Body of pancreas (tissue), 4 donors: ENCODE measurements around the gene FRMPD2. TPM values are rescaled to one million over a fixed set of nuclear protein-coding genes. Genes with fewer than 3 reads are reported as not detected.
A peak's percentile ranks its signal among the peaks of the same experiment; 100 is the strongest.

ENCODE experiments used
- ATAC-seq: fragments of 150-250 bp; one replicate; pipeline ENCODE4 v1.9.1; 2016
- DNase-seq, 4 donors: peaks; one replicate each; pipeline ENCODE4 v3.0.0-alpha.2; 2019
- H3K27ac ChIP-seq, 4 donors: fragments of 200-600 bp; sonication (generic); 1 replicate in 3 of 4; 2 replicates in 1 of 4; pipeline versions ENCODE4 v1.5.1 to v1.6.1; 2016 to 2019; ENCODE audit warnings: mild to moderate bottlenecking in 1 of 4, mixed read lengths in 1 of 4, moderate library complexity in 1 of 4
- H3K27me3 ChIP-seq, 2 donors: fragments of 200-600 bp; sonication (generic); one replicate each; pipeline ENCODE4 v1.6.0; 2016; ENCODE audit warnings: mild to moderate bottlenecking in 1 of 2
- H3K36me3 ChIP-seq, 2 donors: fragments of 200-600 bp; sonication (generic); replicated peaks in 1 of 2; 2 replicates each; pipeline ENCODE4 v1.5.1; 2016; ENCODE audit warnings: low read depth in 2 of 2; ENCODE audit not compliant: insufficient read depth in 1 of 2
- H3K4me1 ChIP-seq: fragments of 200-600 bp; sonication (generic); one replicate; pipeline ENCODE4 v1.6.0; 2016
- H3K4me3 ChIP-seq, 2 donors: fragments of 200-600 bp; sonication (generic); 1 replicate in 1 of 2; 2 replicates in 1 of 2; pipeline ENCODE4 v1.5.1; 2016 to 2019
- H3K9me3 ChIP-seq, 3 donors: fragments of 200-600 bp; sonication (generic); 1 replicate in 2 of 3; 2 replicates in 1 of 3; pipeline ENCODE4 v1.5.1; 2016
- POLR2A ChIP-seq, 3 donors: fragments of 450-650 bp; IDR thresholded peaks; one replicate each; pipeline ENCODE4 v1.6.1; 2016; ENCODE audit warnings: antibody characterized with exemption in 3 of 3, mild to moderate bottlenecking in 2 of 3
- WGBS, 2 donors: methylation state at CpG; one replicate each; pipeline ENCODE4 v1.1.5; 2017; 5-methylcytosine and 5-hydroxymethylcytosine counted together
- intact Hi-C: fragments of 100-400 bp; cut with DNase I; formaldehyde crosslinking; loops from one replicate; pipeline ENCODE4 v1.15.1; 2023
- total RNA-seq, 2 donors: library from RNA; depleted of rRNA; stranded (reverse); fragments of >200 nt; gene quantifications; one replicate each; pipeline ENCODE4 v1.1.0, GENCODE V29; 2016
- TF ChIP-seq, protein P1 (sequence below), 7 experiments: fragments of 450-650 bp in 4 of 7; fragments of 200-600 bp in 3 of 7; sonication (generic) in 3 of 7; IDR thresholded peaks; one replicate each; pipeline ENCODE4 v1.5.1; 2016 to 2019; ENCODE audit warnings: antibody characterized with exemption in 7 of 7

The FRMPD2 gene
- total RNA-seq, 2 donors from 2014 or later, result not detected

- peaks cover 14% of the 10 kb centered on the region for H3K4me1 ChIP-seq
- intact Hi-C loops, result no loop called here
- 48 to 53% methylated on average over 2 of the region's 2 CpGs for WGBS, 2 donors
- no peaks in the 10 kb centered on the region for H3K36me3 ChIP-seq
- H3K4me3 ChIP-seq, result no peak overlapping the region
- H3K27ac ChIP-seq, result no peak overlapping the region
- DNase-seq (no peak), ATAC-seq (no peak)
- H3K27me3 ChIP-seq, result no peaks in the 10 kb centered on the region
- no peaks in the 10 kb centered on the region for H3K9me3 ChIP-seq
- TF ChIP-seq POLR2A (IDR thresholded peaks at IDR 0.05), result no peak
- TF ChIP-seq, protein P1, sequence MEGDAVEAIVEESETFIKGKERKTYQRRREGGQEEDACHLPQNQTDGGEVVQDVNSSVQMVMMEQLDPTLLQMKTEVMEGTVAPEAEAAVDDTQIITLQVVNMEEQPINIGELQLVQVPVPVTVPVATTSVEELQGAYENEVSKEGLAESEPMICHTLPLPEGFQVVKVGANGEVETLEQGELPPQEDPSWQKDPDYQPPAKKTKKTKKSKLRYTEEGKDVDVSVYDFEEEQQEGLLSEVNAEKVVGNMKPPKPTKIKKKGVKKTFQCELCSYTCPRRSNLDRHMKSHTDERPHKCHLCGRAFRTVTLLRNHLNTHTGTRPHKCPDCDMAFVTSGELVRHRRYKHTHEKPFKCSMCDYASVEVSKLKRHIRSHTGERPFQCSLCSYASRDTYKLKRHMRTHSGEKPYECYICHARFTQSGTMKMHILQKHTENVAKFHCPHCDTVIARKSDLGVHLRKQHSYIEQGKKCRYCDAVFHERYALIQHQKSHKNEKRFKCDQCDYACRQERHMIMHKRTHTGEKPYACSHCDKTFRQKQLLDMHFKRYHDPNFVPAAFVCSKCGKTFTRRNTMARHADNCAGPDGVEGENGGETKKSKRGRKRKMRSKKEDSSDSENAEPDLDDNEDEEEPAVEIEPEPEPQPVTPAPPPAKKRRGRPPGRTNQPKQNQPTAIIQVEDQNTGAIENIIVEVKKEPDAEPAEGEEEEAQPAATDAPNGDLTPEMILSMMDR (IDR thresholded peaks at IDR 0.05), result peak in 2 of 7 experiments; percentile 28 to 31
These were observed 35.3 kb upstream of the FRMPD2 start for GRCh38 chr10:48309711-48310226.

- Histone ChIP-seq H3K4me3 (peak overlapping the region in 1 of 2 donors; percentile 70), H3K27me3 (no peaks in the 10 kb centered on the region), H3K9me3 (no peaks in the 10 kb centered on the region), H3K27ac (peak overlapping the region in 2 of 4 donors; percentile 94 to 98), H3K36me3 (no peaks in the 10 kb centered on the region), H3K4me1 (peaks cover 14% of the 10 kb centered on the region)
- 5 to 7% methylated on average over 3 of the region's 3 CpGs for WGBS, 2 donors
- ATAC-seq, result no peak
- intact Hi-C loops, result no loop called here
- TF ChIP-seq, protein P1 (IDR thresholded peaks at IDR 0.05), result no peak
- no peak for TF ChIP-seq POLR2A (IDR thresholded peaks at IDR 0.05)
- DNase-seq, result no peak
These were observed 33.2 kb upstream of the FRMPD2 start for GRCh38 chr10:48307711-48308018.

- intact Hi-C loops, result no loop called here
- H3K27ac ChIP-seq, result peak overlapping the region; percentile 90 to 98 (median 94)
- ATAC-seq (peak; percentile 62), DNase-seq (peak; percentile 57 to 68 (median 61))
- no peaks in the 10 kb centered on the region for H3K27me3 ChIP-seq
- H3K4me3 ChIP-seq, result peak overlapping the region; percentile 60 to 70
- TF ChIP-seq, protein P1 (IDR thresholded peaks at IDR 0.05), result no peak
- TF ChIP-seq POLR2A (IDR thresholded peaks at IDR 0.05), result no peak
- WGBS, 2 donors, result 0% methylated on average over 18 to 48 of the region's 70 CpGs
- peaks cover 14% of the 10 kb centered on the region for H3K4me1 ChIP-seq
- no peaks in the 10 kb centered on the region for H3K9me3 ChIP-seq
- H3K36me3 ChIP-seq, result no peaks in the 10 kb centered on the region
These were observed 32.6 kb upstream of the FRMPD2 start for GRCh38 chr10:48306870-48307710.

- DNase-seq (peak; percentile 96 to 97 (median 96)), ATAC-seq (peak; percentile 95)
- TF ChIP-seq, protein P1 (IDR thresholded peaks at IDR 0.05), result no peak
- peak; percentile 82 to 95 (median 89) for TF ChIP-seq POLR2A (IDR thresholded peaks at IDR 0.05)
- Histone ChIP-seq H3K27ac (peak within 1 kb of the TSS; percentile 90 to 98 (median 94)), H3K4me1 (peaks cover 14% of the 10 kb centered on the region), H3K4me3 (peak within 1 kb of the TSS; percentile 60 to 70), H3K27me3 (no peaks in the 10 kb centered on the region), H3K36me3 (no peaks in the 10 kb centered on the region), H3K9me3 (no peaks in the 10 kb centered on the region)
- intact Hi-C loops, result no loop called here
- WGBS, 2 donors, result 1 to 2% methylated on average over 13 to 41 of the region's 86 CpGs
These were observed 31.9 kb upstream of the FRMPD2 start, which contains the start of gene MAPK8 for GRCh38 chr10:48306265-48306869. Gene MAPK8, plus strand, starts transcription at chr10:48306677. Its CDS starts 94,984 bp downstream, at chr10:48401661.
